Peyer's patch (tissue), 4 donors: Measurements from ENCODE around the gene DNASE1L1. TPM values are rescaled to one million over a fixed set of nuclear protein-coding genes. Genes with fewer than 3 reads are reported as not detected.

Experiments used
- DNase-seq, 3 donors: peaks; one replicate each; pipeline ENCODE4 v3.0.0-alpha.2; 2017 to 2019
- H3K27ac ChIP-seq, 4 donors: fragments of 200-600 bp; sonication (generic); one replicate each; pipeline ENCODE4 v1.5.1; 2016 to 2019
- H3K27me3 ChIP-seq, 2 donors: fragments of 200-600 bp; sonication (generic); one replicate each; pipeline ENCODE4 v1.5.1; 2019
- H3K36me3 ChIP-seq, 3 donors: fragments of 200-600 bp; sonication (generic); one replicate each; pipeline ENCODE4 v1.5.1; 2016 to 2019
- H3K4me1 ChIP-seq, 4 donors: fragments of 200-600 bp; sonication (generic); one replicate each; pipeline ENCODE4 v1.5.1; 2016 to 2019
- H3K4me3 ChIP-seq, 4 donors: fragments of 200-600 bp; sonication (generic); 1 replicate in 3 of 4; 2 replicates in 1 of 4; pipeline ENCODE4 v1.5.1; 2016 to 2019; ENCODE audit warnings: mild to moderate bottlenecking in 1 of 4
- H3K9me3 ChIP-seq, 4 donors: fragments of 200-600 bp; sonication (generic); one replicate each; pipeline ENCODE4 v1.5.1; 2016 to 2019; ENCODE audit warnings: mild to moderate bottlenecking in 1 of 4
- POLR2A ChIP-seq, 2 donors: fragments of 450-650 bp; IDR thresholded peaks; one replicate each; pipeline ENCODE4 v1.5.1; 2017; ENCODE audit warnings: antibody characterized with exemption in 2 of 2, mild to moderate bottlenecking in 2 of 2, moderate library complexity in 2 of 2
- total RNA-seq, 4 donors: library from RNA; depleted of rRNA; stranded (reverse); fragments of >200 nt; gene quantifications; one replicate each; pipeline ENCODE4 v1.1.0, GENCODE V29; 2016
- TF ChIP-seq, protein P1 (sequence below), 6 experiments: fragments of 450-650 bp in 4 of 6; fragments of 200-600 bp in 2 of 6; sonication (generic) in 1 of 6; IDR thresholded peaks; one replicate each; pipeline ENCODE4 v1.5.1; 2017 to 2019; ENCODE audit warnings: antibody characterized with exemption in 6 of 6, mild to moderate bottlenecking in 3 of 6, moderate library complexity in 1 of 6

DNASE1L1 gene
- total RNA-seq, 4 donors from 2014 or later, result 23.9 to 41.2 (median 32.2) TPM

GRCh38 chrX:154436374-154436982 lies 27.4 kb upstream of the DNASE1L1 start:
- Histone ChIP-seq H3K4me1 (peaks cover 0 to 14% (median 0%) of the 10 kb centered on the region in 4 donors), H3K27ac (peak overlapping the region; percentile 84 to 95 (median 92)), H3K36me3 (peaks cover 0 to 24% (median 0%) of the 10 kb centered on the region in 3 donors), H3K27me3 (no peaks in the 10 kb centered on the region), H3K4me3 (peak overlapping the region; percentile 68 to 81 (median 75)), H3K9me3 (no peaks in the 10 kb centered on the region)
- peak in 2 of 3 donors; percentile 58 for DNase-seq
- TF ChIP-seq POLR2A (IDR thresholded peaks at IDR 0.05), result no peak
- TF ChIP-seq, protein P1, sequence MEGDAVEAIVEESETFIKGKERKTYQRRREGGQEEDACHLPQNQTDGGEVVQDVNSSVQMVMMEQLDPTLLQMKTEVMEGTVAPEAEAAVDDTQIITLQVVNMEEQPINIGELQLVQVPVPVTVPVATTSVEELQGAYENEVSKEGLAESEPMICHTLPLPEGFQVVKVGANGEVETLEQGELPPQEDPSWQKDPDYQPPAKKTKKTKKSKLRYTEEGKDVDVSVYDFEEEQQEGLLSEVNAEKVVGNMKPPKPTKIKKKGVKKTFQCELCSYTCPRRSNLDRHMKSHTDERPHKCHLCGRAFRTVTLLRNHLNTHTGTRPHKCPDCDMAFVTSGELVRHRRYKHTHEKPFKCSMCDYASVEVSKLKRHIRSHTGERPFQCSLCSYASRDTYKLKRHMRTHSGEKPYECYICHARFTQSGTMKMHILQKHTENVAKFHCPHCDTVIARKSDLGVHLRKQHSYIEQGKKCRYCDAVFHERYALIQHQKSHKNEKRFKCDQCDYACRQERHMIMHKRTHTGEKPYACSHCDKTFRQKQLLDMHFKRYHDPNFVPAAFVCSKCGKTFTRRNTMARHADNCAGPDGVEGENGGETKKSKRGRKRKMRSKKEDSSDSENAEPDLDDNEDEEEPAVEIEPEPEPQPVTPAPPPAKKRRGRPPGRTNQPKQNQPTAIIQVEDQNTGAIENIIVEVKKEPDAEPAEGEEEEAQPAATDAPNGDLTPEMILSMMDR (IDR thresholded peaks at IDR 0.05), result no peak

DNA sequence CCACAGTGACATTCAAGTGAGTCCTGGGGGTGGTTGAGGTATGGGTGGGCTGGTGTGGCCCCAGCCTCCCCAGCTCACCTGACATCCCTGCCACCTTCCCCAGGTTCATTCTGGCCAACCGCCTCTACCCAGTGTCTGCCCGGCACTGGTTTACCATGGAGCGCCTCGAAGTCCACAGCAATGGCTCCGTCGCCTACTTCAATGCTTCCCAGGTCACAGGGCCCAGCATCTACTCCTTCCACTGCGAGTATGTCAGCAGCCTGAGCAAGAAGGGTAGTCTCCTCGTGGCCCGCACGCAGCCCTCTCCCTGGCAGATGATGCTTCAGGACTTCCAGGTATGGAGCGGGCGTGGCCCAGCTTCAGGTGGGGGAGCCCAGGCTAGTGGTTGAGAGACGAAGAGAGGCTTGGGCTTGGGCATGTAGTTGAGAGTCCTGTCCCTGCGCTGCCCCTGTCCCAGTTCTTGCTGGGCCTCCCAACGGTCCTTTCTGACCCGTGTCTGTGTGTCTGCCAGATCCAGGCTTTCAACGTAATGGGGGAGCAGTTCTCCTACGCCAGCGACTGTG lies 26.2 kb upstream of the DNASE1L1 start:
- Histone ChIP-seq H3K36me3 (peaks cover 0 to 17% (median 0%) of the 10 kb centered on the region in 3 donors), H3K27ac (no peak overlapping the region), H3K9me3 (no peaks in the 10 kb centered on the region), H3K27me3 (no peaks in the 10 kb centered on the region), H3K4me1 (peaks cover 0 to 14% (median 0%) of the 10 kb centered on the region in 4 donors), H3K4me3 (no peak overlapping the region)
- DNase-seq, result no peak
- TF ChIP-seq, protein P1 (IDR thresholded peaks at IDR 0.05), result no peak
- no peak for TF ChIP-seq POLR2A (IDR thresholded peaks at IDR 0.05)

GRCh38 chrX:154434394-154435168 lies 25.5 kb upstream of the DNASE1L1 start:
- H3K9me3 ChIP-seq, result no peaks in the 10 kb centered on the region
- H3K27me3 ChIP-seq, result no peaks in the 10 kb centered on the region
- H3K27ac ChIP-seq, result no peak overlapping the region
- TF ChIP-seq, protein P1 (IDR thresholded peaks at IDR 0.05), result no peak
- no peak for TF ChIP-seq POLR2A (IDR thresholded peaks at IDR 0.05)
- no peak for DNase-seq
- H3K4me3 ChIP-seq, result no peak overlapping the region
- peaks cover 0 to 17% (median 0%) of the 10 kb centered on the region in 3 donors for H3K36me3 ChIP-seq
- peaks cover 0 to 18% (median 0%) of the 10 kb centered on the region in 4 donors for H3K4me1 ChIP-seq

DNA sequence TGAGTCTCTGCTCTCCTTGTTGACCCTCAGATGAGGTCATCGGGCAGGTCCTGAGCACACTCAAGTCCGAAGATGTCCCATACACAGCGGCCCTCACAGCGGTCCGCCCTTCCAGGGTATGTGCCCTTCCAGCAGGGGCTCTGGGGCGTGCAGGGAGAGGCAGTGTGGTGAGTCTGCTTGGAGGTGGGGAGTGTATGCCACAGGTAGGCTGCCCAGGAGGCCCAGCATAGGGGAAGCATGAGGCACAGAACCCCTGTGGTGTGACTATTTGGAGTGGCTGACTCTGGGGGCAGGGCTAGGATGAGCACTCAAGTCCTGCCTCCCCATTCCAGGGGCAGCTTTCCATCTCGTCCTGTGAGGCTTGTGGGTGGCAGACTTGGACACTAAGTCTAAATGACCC lies 24.6 kb upstream of the DNASE1L1 start:
- Histone ChIP-seq H3K36me3 (peaks cover 0 to 17% (median 0%) of the 10 kb centered on the region in 3 donors), H3K4me1 (peaks cover 0 to 20% (median 0%) of the 10 kb centered on the region in 4 donors), H3K4me3 (no peak overlapping the region)

GRCh38 chrX:154432210-154432609 lies 23.2 kb upstream of the DNASE1L1 start:
- no peak for DNase-seq
- Histone ChIP-seq H3K4me1 (peaks cover 0 to 15% (median 0%) of the 10 kb centered on the region in 4 donors), H3K27ac (no peak overlapping the region), H3K4me3 (no peak overlapping the region), H3K9me3 (no peaks in the 10 kb centered on the region), H3K36me3 (peaks cover 0 to 17% (median 0%) of the 10 kb centered on the region in 3 donors), H3K27me3 (no peaks in the 10 kb centered on the region)
- TF ChIP-seq, protein P1 (IDR thresholded peaks at IDR 0.05), result no peak
- no peak for TF ChIP-seq POLR2A (IDR thresholded peaks at IDR 0.05)

More for the DNA sequence above, 24.6 kb upstream of the DNASE1L1 start:
- H3K27ac ChIP-seq, result no peak overlapping the region
- H3K9me3 ChIP-seq, result no peaks in the 10 kb centered on the region
- no peaks in the 10 kb centered on the region for H3K27me3 ChIP-seq
- TF ChIP-seq, protein P1 (IDR thresholded peaks at IDR 0.05), result no peak
- no peak for DNase-seq
